DOHH2 (cell line): Measurements from ENCODE around the gene PRR16.
"Not testable (repeated sequence)": the region's sequence is repeated elsewhere in the genome, so short reads cannot be mapped to it uniquely, and the experiment has no call there.

Source experiments
- H3F3A ChIP-seq: fragments of 200-600 bp; sonication (generic), shearing (Covaris generic); 2 replicates; pipeline ENCODE4 v1.6.0; 2016; ENCODE audit warnings: antibody characterized with exemption, mild to moderate bottlenecking; ENCODE audit not compliant: control insufficient read depth, insufficient read depth
- H3K27ac ChIP-seq: fragments of 200-600 bp; sonication (generic); 2 replicates; pipeline ENCODE4 v1.5.1; 2014; ENCODE audit warnings: low read depth, mild to moderate bottlenecking, low read length, moderate library complexity
- H3K27me3 ChIP-seq: fragments of 200-600 bp; sonication (generic); 2 replicates; pipeline ENCODE4 v1.6.1; 2014; ENCODE audit warnings: mild to moderate bottlenecking, low read length, mixed read lengths; ENCODE audit not compliant: control insufficient read depth
- H3K36me3 ChIP-seq: fragments of 200-600 bp; sonication (generic); 2 replicates; pipeline ENCODE4 v1.6.1; 2014; ENCODE audit warnings: mild to moderate bottlenecking, low read length, moderate library complexity, mixed read lengths; ENCODE audit not compliant: control insufficient read depth
- H3K4me1 ChIP-seq: fragments of 200-600 bp; sonication (generic); 2 replicates; pipeline ENCODE4 v1.6.1; 2014; ENCODE audit warnings: mild to moderate bottlenecking, low read length, mixed read lengths; ENCODE audit not compliant: control insufficient read depth
- H3K4me2 ChIP-seq: fragments of 200-600 bp; sonication (generic); 2 replicates; pipeline ENCODE4 v1.6.0; 2014; ENCODE audit warnings: mild to moderate bottlenecking, low read length, moderate library complexity
- H3K4me3 ChIP-seq: fragments of 200-600 bp; sonication (generic); 2 replicates; pipeline ENCODE4 v1.5.1; 2014; ENCODE audit warnings: mild to moderate bottlenecking, low read length, mixed read lengths
- H3K79me2 ChIP-seq: fragments of 200-600 bp; sonication (generic); 2 replicates; pipeline ENCODE4 v1.6.1; 2014; ENCODE audit warnings: mild to moderate bottlenecking, low read length, mixed read lengths; ENCODE audit not compliant: control insufficient read depth
- H3K9me2 ChIP-seq: fragments of 200-600 bp; sonication (generic); replicated peaks from 2 replicates; pipeline ENCODE4 v1.6.1; 2014; ENCODE audit warnings: mild to moderate bottlenecking, low read length, mixed read lengths; ENCODE audit not compliant: control insufficient read depth
- H3K9me3 ChIP-seq: fragments of 200-600 bp; sonication (generic); 2 replicates; pipeline ENCODE4 v1.6.1; 2014; ENCODE audit warnings: antibody characterized with exemption, low read length, mixed read lengths; ENCODE audit not compliant: control insufficient read depth, insufficient read depth
- H4K20me1 ChIP-seq: fragments of 200-600 bp; sonication (generic); 2 replicates; pipeline ENCODE4 v1.6.0; 2014; ENCODE audit warnings: low read depth, mild to moderate bottlenecking, antibody characterized with exemption, low read length, moderate library complexity; ENCODE audit not compliant: control insufficient read depth, insufficient read depth
- EZH2phosphoT487 ChIP-seq: fragments of 200-600 bp; sonication (generic); IDR thresholded peaks from 2 replicates; pipeline ENCODE4 v1.6.1; 2017; ENCODE audit warnings: borderline replicate concordance, mild to moderate bottlenecking, antibody characterized with exemption, low read length, moderate library complexity, mixed read lengths
- TF ChIP-seq, protein P1 (sequence below): fragments of 200-600 bp; sonication (generic); IDR thresholded peaks from one replicate; pipeline ENCODE4 v1.5.1; 2014; ENCODE audit warnings: antibody characterized with exemption, mild to moderate bottlenecking, low read depth, low read length; ENCODE audit not compliant: poor library complexity, severe bottlenecking

The PRR16 gene

DNA sequence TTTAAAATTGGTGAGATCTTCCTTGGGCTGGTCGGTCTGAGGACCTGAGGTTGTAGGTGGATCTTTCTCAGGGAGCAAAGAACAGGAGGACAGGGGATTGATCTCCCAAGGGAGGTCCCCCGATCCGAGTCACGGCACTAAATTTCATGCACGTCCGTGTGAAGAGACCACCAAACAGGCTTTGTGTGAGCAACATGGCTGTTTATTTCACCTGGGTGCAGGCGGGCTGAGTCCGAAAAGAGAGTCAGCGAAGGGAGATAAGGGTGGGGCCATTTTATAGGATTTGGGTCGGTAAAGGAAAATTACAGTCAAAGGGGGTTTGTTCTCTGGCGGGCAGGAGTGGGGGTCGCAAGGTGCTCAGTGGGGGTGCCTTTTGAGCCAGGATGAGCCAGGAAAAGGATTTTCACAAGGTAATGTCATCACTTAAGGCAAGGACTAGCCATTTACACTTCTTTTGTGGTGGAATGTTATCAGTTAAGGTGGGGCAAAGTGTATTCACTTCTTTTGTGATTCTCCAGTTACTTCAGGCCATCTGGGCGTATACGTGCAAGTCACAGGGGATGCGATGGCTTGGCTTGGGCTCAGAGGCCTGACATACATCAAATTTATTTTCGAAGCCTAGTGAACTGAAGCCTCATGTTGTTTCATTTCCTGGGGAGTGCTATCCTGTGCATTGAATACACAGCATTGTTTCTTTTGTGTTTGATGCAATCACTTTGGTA is 238.9 kb downstream of the PRR16 start:
- not testable (repeated sequence) for H3K79me2 ChIP-seq, H3F3A ChIP-seq, H3K27me3 ChIP-seq, H3K9me3 ChIP-seq, H3K4me3 ChIP-seq, H3K27ac ChIP-seq, H3K9me2 ChIP-seq, H3K36me3 ChIP-seq, H3K4me2 ChIP-seq, H4K20me1 ChIP-seq, H3K4me1 ChIP-seq

DNA sequence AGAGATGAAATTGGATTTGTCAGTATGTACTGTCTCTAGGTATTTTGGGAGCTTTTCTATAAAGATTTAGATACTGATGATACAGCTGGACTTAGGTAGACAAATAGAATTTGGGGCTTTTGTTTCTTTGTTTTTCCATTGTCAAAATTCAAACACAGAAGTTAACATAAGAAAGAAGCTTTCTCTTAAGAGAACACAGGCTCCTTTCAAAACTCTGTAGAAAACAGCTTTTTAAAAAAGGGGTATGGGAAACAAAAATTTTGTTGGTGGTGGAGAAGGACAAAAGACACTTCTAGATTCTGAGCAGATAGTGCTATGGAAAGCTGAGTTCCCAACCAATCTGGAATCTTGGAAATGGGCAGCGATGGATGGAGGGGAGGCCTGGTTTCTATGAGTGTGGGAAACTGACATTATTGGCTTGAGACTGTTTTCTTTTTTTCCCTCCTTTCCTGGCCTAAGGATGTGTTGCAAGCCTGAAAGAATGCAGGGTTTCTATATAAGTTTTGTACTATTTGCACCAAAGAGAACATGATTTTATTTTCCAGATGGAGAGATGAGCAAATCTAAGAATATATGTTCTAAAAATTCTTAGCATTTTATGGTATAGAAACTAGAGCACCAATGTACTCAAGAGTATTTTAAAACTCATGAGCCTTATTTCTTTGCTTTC is 240.0 kb downstream of the PRR16 start:
- Histone ChIP-seq H3K4me2 (no peak overlapping the region), H3K27ac (no peak overlapping the region), H3K27me3 (no peaks in the 10 kb centered on the region), H3K4me3 (no peak overlapping the region), H3K79me2 (no peaks in the 10 kb centered on the region), H3K9me3 (no peaks in the 10 kb centered on the region), H4K20me1 (no peaks in the 10 kb centered on the region), H3K36me3 (no peaks in the 10 kb centered on the region), H3K4me1 (no peaks in the 10 kb centered on the region), H3F3A (no peaks in the 10 kb centered on the region), H3K9me2 (no peaks in the 10 kb centered on the region)
- no peak for TF ChIP-seq EZH2phosphoT487
- TF ChIP-seq, protein P1, sequence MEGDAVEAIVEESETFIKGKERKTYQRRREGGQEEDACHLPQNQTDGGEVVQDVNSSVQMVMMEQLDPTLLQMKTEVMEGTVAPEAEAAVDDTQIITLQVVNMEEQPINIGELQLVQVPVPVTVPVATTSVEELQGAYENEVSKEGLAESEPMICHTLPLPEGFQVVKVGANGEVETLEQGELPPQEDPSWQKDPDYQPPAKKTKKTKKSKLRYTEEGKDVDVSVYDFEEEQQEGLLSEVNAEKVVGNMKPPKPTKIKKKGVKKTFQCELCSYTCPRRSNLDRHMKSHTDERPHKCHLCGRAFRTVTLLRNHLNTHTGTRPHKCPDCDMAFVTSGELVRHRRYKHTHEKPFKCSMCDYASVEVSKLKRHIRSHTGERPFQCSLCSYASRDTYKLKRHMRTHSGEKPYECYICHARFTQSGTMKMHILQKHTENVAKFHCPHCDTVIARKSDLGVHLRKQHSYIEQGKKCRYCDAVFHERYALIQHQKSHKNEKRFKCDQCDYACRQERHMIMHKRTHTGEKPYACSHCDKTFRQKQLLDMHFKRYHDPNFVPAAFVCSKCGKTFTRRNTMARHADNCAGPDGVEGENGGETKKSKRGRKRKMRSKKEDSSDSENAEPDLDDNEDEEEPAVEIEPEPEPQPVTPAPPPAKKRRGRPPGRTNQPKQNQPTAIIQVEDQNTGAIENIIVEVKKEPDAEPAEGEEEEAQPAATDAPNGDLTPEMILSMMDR, result no peak

DNA sequence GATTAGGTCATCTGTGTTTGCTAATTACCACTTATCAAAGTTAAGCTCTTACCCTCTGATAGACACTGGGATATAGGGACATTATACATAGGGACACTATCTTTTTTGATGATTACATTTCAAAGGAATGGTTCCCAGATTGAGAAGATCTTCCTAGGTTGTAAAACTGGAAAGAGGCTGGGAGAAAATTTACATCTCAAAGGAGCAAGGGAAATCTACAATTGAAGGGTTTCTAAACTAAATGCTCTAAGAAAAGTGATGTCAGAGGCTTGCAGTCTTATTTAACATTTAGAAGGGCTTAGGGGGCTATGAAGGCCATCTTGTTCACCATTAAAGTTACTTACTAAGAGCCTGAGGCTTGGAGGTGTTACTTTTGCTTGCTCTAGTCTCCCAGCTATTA is 242.8 kb downstream of the PRR16 start:
- Histone ChIP-seq H3K9me2 (no peaks in the 10 kb centered on the region), H3K27ac (no peak overlapping the region), H4K20me1 (no peaks in the 10 kb centered on the region), H3K4me2 (no peak overlapping the region), H3K9me3 (no peaks in the 10 kb centered on the region), H3K36me3 (no peaks in the 10 kb centered on the region), H3F3A (no peaks in the 10 kb centered on the region), H3K4me3 (no peak overlapping the region), H3K27me3 (no peaks in the 10 kb centered on the region), H3K79me2 (no peaks in the 10 kb centered on the region), H3K4me1 (no peaks in the 10 kb centered on the region)
- TF ChIP-seq EZH2phosphoT487, result no peak
- TF ChIP-seq, protein P1, result no peak

DNA sequence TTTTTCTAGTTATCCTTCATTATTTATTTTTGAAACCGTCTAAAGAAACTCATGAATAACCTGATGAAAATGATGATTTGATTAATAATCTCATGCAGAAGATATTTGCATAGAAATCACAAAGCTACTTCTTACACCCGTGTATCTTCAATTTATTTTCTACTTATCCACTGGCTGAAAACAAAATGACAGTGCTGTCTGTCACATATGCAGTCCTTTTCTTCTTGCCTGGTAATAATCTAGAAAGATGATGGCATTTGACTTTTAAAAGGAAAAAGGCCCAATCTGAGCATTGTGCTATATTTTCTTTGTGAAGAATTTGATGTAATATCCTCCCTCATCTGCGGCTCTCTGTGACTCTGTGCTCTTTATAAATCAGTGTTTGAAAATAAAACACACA is 253.3 kb downstream of the PRR16 start:
- H3K9me2 ChIP-seq, result no peaks in the 10 kb centered on the region
- no peak overlapping the region for H3K27ac ChIP-seq

More for the DNA sequence above, 253.3 kb downstream of the PRR16 start:
- H3F3A ChIP-seq, result no peaks in the 10 kb centered on the region
- H3K27me3 ChIP-seq, result no peaks in the 10 kb centered on the region
- H4K20me1 ChIP-seq, result no peaks in the 10 kb centered on the region
- no peak for TF ChIP-seq EZH2phosphoT487
- TF ChIP-seq, protein P1, result no peak
- H3K4me3 ChIP-seq, result no peak overlapping the region
- H3K79me2 ChIP-seq, result no peaks in the 10 kb centered on the region
- no peaks in the 10 kb centered on the region for H3K9me3 ChIP-seq
- H3K4me2 ChIP-seq, result no peak overlapping the region
- no peaks in the 10 kb centered on the region for H3K36me3 ChIP-seq
- no peaks in the 10 kb centered on the region for H3K4me1 ChIP-seq
